Right ventricle myocardium superior (tissue), 1 donor: ENCODE data around the gene INPP5A. TPM values are rescaled to one million over a fixed set of nuclear protein-coding genes. Genes with fewer than 3 reads are reported as not detected.
A peak's percentile ranks its signal among the peaks of the same experiment; 100 is the strongest.
"Not testable (repeated sequence)": the region's sequence is repeated elsewhere in the genome, so short reads cannot be mapped to it uniquely, and the experiment has no call there.

Source experiments
- ATAC-seq: fragments of 200-7000 bp; cut with Tn5 transposase; one replicate; pipeline ENCODE4 v1.9.1; 2020; ENCODE audit warnings: mild to moderate bottlenecking; ENCODE audit not compliant: poor library complexity
- DNase-seq: peaks from one replicate; pipeline ENCODE4 v3.0.0-alpha.2; 2020
- intact Hi-C: fragments of 100-400 bp; cut with DNase I; formaldehyde crosslinking; loops from one replicate; pipeline ENCODE4 v1.11.2; 2022
- total RNA-seq: library from RNA; stranded (reverse); fragmentation: NEBNext Ultra II Directional; extraction: Animal tissue kit (Norgen Biotek cat#: 25700); gene quantifications from one replicate; pipeline ENCODE4 v1.2.1, GENCODE V29; 2021
- donor health status: DM: no; HTN: yes; CAD: no; lungs with severe emphysema.

Gene INPP5A
- total RNA-seq, 1 donor from 2014 or later = 99.1 TPM

GRCh38 chr10:132677473-132678227 is 140.1 kb downstream of the INPP5A start:
- intact Hi-C loops = no loop called here
- ATAC-seq (no peak), DNase-seq (peak; percentile 21)

GRCh38 chr10:132678436-132679216 is 141.0 kb downstream of the INPP5A start:
- peak; percentile 27 for DNase-seq

GRCh38 chr10:132679217-132679595 is 141.6 kb downstream of the INPP5A start:
- ATAC-seq (no peak), DNase-seq (peak; percentile 27)
- intact Hi-C loops = no loop called here

More at GRCh38 chr10:132678436-132679216, 141.0 kb downstream of the INPP5A start:
- ATAC-seq = no peak
- intact Hi-C loops = no loop called here

DNA sequence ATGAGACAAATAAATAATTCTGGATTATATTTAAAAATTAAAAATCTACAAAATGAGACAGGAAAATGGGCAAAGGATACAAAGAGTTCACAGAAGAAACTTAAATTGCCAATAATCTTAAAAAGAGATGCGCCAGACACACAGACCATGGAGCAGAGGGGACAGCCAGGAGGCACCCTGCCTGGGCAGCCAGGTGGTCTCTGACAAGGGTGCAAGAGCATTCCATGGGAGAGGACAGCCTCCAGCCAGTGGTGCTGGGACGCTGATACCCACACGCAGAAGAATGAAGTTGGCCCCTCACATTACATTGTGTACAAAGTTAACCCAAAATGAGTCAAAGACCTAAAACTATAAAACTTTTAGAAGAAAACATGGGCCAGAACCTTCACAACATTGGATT is 142.1 kb downstream of the INPP5A start:
- intact Hi-C loops = no loop called here
- DNase-seq = no peak
- ATAC-seq = no peak

DNA sequence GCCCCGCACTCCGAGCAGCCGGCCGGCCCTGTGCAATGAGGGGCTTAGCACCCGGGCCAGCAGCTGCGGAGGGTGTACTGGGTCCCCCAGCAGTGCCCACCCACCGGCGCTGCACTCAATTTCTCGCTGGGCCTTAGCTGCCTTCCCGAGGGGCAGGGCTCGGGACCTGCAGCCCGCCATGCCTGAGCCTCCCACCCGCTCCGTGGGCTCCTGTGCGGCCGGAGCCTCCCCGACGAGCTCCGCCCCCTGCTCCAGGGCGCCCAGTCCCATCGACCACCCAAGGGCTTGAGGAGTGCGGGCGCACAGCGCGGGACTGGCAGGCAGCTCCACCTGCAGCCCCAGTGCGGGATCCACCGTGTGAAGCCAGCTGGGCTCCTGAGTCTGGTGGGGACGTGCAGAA is 143.2 kb downstream of the INPP5A start:
- intact Hi-C loops, DNase-seq, ATAC-seq: not testable (repeated sequence)

- peak; percentile 28 for DNase-seq
- no peak for ATAC-seq
- intact Hi-C loops = no loop called here
These were observed 144.5 kb downstream of the INPP5A start for GRCh38 chr10:132681858-132682755.

GRCh38 chr10:132684164-132684891 is 146.7 kb downstream of the INPP5A start:
- intact Hi-C loops = no loop called here
- DNase-seq (peak; percentile 9), ATAC-seq (no peak)

DNA sequence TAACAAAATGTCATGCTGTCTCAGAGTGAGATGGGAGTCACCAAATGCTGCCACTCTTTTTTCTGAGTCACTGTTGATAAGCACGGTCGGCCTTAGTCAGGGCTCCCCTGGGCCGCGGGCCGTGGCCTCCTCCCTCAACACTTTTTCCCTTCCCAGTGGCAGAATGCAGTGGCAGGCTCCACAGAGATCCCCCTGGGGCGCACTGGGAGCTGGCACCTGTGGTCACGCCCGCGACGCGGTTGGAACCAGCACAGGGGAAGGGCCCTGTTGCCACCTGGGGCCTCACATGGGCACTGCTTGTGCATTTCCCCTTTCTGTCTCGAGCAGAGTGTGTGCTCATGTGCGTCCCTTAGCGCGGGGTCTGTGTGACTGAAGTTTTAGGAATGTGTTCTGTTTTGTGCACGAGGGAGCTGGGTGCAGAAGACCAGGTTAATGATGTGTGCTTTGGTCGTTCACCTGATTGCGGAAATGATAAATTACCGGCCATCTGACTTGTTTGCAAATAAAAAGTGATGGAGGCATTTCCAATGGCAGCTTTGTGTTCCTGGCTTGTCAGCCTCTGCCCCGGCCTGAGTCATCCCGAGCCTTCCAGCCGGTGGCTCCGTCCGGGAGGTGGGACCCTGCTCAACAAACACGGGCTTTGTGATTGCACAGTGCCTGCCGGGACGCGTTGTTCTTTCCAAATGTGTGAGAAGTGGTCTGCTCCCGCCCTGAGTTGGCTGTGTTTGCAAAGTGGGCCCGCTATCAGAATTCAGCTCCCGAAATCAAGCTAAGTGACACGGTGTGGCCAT is 147.7 kb downstream of the INPP5A start:
- DNase-seq = peak; percentile 56
- intact Hi-C loops = no loop called here

GRCh38 chr10:132685921-132686680 is 148.5 kb downstream of the INPP5A start:
- DNase-seq = peak; percentile 31
- intact Hi-C loops = no loop called here
- no peak for ATAC-seq

More for the DNA sequence above, 147.7 kb downstream of the INPP5A start:
- peak; percentile 73 for ATAC-seq

GRCh38 chr10:132687181-132687892 is 149.8 kb downstream of the INPP5A start:
- ATAC-seq = no peak
- peak; percentile 20 for DNase-seq
- intact Hi-C loops = no loop called here

DNA sequence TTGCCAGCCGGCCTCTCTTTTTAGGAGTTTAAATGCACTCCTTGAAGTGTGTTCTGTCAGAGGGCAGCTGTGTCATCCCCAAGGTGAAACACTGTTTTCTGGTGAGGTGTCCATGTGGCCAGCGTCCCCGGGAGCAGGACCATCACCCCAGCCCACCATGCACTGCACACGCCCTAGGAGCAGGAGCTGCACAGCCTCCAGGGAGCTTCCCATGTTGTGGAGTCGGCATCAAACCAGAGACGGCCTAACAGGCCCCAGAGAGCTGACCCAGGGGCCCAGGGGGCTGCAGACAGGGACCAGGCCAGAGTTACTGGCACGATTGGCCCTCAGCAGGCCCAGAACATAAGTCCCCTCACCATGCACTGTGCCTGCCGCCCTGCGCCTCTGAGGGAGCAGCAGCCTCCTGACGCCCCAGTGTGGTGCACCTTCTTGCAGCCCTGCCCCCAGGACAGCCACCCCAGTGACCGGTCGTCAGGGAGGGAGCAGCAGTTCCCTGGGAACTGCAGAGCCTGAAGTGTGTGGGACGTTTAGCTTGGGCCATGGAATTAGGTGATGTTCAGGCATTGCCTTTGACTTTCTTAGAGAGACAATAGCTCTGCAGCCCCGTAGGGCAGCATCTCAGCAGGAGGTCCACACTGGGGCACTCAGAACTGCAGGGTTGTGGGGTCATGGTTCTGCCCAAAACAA is 150.4 kb downstream of the INPP5A start:
- intact Hi-C loops = no loop called here
- DNase-seq (peak; percentile 10), ATAC-seq (no peak)

DNA sequence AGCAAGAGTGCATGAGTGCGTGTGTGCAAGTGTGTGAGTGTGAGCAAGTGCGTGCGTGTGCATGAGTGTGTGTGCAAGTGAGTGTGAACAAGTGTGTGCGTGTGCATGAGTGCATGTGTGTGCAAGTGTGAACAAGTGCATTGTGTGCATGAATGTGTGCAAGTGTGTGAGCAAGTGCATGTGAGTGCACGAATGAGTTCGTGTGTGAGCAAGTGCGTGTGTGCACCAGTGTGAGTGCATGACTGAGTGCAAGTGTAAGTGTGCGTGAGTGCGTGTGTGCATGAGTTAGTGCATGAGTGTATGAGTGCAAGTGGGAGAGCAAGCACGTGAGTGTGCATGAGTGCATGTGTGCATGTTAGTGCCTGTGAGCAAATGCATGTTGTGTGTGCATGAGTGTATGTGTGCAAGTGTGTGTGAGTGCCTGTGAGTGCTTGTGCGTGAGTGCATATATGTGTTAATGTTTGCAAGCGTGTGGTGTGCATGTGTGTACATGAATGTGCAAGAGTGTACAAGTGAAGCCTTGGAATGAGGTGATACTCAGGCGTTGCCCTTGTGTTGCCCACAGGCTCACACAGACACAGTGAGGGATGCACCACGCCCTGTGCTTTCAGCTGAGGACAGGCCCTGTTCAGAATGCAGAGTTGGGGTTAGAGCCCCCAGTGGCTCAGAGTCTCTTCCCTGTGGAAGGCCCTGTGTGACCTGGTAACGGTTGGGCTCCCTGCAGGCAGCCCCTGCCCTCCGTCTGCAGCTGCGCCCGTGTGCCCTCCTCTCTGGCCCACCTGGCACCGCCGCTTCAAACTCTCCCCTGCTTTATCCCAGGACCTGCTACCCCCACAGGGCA is 151.2 kb downstream of the INPP5A start:
- intact Hi-C loops = no loop called here
- ATAC-seq (no peak), DNase-seq (peak; percentile 12)

GRCh38 chr10:132689721-132690360 is 152.3 kb downstream of the INPP5A start:
- ATAC-seq (no peak), DNase-seq (peak; percentile 10)
- intact Hi-C loops = no loop called here

DNA sequence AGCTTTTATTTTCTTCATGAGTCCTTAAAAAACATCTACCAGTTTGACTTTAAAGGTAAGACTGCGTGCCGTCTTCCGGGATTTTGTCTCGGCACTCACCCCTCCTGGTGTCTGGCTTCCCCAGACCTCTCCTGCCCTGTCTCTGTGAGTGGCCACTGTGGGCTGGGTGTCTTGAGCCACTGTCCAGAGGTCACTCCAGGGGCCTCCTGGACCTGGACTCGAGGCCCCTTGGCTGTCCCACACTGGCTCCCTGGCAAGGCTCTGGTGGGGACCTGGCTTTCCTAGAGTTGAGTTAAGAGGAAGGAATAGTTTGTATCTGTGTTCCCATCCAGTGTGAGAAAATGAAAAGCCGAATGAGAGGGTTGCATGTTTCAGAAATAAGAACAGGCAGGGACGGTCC is 152.8 kb downstream of the INPP5A start:
- intact Hi-C loops = no loop called here
- ATAC-seq = no peak
- DNase-seq = peak; percentile 21
